ENCODE results near the gene FAM32A. TPM values are rescaled to one million over a fixed set of nuclear protein-coding genes. Genes with fewer than 3 reads are reported as not detected.

Gene FAM32A
- total RNA-seq: 173 and 192 TPM in 2 replicates

DNA sequence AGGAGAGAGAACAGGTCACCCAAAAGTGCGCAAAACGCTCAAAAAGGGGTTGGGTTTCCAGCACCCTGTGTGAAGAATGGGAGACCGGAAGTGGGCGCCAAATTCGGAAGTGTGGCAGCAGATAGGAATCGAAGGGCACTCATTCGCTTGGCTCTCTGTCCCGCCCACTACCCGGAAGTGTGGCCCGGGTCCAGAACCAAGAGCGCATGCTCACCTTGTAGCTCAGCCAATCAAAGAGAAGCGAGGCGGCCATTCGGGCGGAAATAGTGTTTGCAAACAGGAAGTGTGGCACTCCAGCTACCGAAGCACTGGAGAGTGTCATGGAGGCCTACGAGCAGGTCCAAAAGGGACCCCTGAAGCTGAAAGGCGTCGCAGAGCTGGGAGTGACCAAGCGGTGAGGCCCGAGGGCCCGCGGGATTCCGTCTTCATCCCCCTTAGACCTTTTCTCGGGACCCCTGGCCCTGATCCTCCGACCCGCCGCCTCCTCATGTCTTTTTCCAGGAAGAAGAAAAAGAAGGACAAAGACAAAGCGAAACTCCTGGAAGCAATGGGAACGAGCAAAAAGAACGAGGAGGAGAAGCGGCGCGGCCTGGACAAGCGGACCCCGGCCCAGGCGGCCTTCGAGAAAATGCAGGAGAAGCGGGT, at the start of gene FAM32A:
FAM32A (plus strand) TSS at position 288 of the 645 bp plus-strand sequence; CDS start at position 321, 33 bp downstream.
- DNase-seq (ENCODE audit: low read depth): peak; percentile 97

DNA sequence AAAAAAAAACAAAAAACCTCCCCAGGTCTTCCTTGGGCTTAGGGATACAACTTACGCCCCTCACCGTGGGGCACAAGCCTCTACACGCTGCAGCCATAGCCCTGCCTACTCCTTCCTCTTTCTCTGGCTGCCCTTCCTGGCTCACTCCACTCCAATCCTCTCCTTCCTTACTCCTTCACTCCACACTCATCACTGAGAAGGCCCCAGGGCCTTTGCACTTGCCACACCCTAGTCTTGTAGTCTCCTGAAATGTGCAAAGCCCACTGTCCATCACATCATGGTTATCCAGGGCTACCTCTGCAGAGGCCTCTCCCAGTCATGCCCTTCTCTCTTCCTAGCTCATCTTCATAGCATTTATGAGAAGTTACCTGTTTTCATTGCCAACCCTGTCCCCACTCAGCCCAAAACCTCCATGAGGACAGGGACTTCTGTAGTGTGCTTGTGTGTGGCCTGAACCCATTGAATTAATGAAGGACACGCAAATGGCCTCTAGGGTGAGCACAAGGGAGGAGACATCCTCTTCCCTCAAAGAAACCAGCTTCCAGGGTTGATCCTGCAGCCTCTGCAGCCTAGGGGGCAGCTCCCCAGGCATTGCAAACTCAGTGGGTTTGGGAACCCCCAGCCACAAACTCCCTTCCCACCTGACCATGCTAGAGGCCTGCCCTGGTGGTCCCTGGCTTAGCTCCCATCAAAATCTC, 49.6 kb upstream of the FAM32A start:
- no peak for DNase-seq (ENCODE audit: low read depth)

DNA sequence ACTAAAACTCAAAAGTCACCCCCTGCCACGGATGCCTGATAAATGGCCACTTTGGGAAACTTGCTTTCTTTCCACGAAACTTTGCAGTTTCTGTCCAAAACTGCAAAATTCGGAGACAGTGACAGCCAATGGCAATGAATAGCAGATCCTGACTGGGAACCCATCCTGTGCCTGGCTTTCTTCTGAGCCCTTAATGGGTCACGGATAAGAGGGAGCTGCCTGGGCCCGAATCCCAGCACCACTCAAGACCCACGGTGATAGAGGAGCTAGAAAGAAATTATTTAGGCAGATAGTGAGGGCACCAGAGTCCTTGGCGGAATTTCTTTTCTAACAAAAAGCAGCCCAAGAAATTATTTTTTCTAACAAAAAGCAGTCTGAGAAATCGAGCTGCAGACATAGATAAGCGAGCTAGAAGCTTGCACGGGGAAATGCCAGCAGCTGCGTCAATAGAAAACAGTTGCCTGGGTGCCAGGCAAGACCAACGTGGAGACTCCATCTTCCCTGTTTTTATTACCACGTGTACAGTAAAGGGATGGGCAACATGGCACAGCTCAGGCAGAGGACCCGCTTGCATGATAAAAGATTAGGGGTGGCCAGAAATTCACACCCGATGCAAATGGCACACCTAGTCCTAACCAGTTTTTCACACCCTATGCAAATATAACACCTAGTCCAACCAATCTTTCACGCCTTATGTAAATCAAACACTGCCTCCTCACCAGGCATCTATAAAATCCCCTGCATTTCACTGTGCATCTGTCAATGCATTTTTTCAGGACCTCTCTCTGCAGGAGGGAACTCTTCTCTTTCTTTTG, 48.8 kb upstream of the FAM32A start:
- no peak for DNase-seq (ENCODE audit: low read depth)

DNA sequence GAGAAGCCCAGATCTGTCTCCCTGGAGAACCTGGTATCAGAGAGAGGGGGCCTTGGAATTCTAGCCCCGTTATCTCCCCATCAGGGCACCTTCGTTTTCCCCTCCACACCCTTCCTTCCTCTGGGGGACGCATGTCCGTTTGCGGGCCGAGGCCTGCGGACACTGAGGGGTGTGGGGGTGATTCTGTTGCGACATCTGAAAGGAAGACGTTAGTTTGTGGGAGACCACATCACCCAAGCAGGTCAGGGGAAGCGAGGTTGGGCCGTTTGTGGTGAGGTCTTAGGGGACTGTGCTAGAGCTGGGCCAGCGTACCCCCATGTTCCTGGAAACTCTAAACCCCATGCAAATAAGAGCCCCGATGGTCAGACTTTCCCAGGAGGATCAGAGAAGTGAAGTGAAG, 45.5 kb upstream of the FAM32A start:
- DNase-seq (ENCODE audit: low read depth): no peak

DNA sequence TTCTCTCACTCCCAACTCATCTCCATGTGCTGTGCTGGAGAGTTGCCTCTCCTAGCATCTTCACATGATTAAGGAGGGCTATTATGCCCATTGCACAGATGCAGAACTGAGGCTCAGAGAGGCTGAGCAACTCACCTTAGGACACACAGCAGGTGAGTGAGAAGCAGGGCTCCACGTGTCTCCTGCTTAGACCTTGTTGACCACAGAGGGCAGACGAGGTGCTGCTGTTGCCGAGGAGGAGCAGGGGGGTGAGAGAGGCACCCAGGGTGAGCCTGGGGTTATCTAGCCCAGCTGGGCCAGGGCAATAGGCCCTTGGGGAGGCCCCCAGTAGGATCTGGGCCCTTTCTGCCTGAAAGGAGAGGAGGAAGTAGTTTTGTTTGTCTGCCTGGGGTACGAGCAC, 44.2 kb upstream of the FAM32A start:
- DNase-seq (ENCODE audit: low read depth): no peak

DNA sequence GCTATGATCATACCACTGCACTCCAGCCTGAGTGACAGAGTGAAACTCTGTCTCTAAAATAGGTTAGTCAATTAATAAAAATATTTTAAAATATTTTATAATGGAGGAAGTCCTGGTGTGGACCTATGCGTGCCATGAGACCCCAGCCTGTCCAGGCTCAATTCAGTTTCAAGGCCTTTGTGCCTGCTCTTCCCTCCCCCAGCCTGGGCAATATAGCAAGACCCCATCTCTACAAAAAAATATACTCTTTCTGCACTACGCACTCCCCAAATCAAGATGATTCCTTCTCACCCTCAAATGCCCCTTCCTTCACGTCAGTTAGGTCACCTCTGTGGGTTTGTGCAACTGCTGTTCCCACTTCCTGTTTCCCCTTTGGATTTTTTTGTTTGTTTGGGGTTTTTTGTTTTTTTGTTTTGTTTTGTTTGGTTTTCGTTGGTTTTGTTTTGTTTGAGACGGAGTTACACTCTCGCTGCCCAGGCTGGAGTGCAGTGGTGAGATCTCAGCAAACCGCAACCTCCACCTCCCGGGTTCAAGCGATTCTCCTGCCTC, 43.1 kb upstream of the FAM32A start:
- DNase-seq (ENCODE audit: low read depth): no peak

DNA sequence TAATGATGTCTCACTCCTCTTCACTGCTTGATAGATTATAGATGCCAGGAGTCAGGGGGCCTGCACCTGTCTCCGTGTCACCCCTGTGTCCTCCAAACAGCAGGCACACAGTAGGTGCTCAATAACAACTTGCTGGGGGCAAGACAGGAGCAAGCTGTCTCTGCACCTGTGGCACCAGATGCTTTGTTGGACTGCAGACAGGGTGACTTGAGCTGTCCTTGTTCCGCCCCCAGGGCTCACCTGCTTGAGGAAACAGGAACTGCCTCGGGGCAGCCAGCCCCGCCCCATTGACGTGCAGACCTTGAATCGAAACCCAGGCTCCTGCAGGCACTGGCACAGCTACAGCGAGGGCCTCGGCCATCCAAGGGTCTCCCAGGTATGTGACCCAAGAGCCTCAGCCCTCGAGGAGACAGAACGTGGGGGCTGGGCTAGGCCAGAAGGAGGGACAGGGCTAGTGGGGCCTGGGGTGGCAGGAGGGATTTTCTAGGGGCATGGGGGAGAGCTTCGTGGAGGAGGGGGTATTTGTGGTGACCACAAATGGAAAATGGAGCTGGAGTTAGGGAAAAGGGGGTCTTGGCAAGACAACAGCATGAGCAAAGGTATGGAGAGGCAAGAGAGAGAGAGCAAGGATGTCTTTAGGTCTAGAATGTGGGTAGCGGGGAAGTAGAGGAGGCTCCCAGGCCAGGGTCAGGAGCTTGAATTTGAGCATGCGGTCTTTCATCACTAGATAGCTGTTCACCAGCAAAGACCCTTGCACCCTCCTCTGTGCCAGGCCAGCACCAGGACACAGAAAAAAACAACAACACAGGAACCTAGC, 41.6 kb upstream of the FAM32A start, which contains the start of gene HSH2D:
HSH2D (plus strand) TSS at position 287 of the 817 bp plus-strand sequence. CDS start 5,066 bp downstream, outside the sequence.
- DNase-seq (ENCODE audit: low read depth): peak; percentile 38

DNA sequence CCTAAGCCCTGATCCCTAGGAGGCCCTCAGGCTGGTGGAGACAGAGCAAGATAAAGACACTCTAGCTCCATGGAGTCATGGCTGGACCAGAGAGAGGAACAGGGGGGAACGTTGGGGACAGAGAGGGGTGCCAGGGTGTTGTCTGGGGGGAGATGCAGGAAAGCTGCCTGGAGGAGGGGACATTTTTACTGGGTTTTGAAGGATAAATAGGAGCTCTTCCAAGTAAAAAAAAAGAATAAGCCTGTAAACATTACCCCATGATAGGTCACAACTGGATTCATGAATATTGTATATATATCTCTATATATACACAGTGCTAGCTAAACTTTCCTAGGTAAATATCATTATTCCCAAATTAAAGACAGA, 41.0 kb upstream of the FAM32A start:
- DNase-seq (ENCODE audit: low read depth): no peak

DNA sequence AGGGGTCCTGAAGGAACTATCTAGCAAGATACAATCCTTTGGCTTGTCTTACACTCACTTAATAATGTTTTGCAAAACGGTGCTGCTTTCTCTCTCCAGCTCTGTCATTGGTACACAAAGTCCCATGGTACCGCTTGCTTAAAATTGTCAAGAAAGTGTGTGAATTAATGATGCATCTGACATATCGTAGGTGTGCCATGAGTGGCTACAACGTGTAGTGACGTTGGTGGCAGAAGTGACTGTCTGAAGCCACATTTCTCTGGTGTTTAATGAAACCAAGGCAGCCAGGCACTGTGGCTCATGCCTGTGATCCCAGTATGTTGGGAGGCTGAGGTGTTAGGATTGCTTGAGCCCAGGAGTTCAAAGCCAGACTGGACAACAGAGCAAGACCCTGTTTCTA, 39.1 kb upstream of the FAM32A start:
- DNase-seq (ENCODE audit: low read depth): no peak

DNA sequence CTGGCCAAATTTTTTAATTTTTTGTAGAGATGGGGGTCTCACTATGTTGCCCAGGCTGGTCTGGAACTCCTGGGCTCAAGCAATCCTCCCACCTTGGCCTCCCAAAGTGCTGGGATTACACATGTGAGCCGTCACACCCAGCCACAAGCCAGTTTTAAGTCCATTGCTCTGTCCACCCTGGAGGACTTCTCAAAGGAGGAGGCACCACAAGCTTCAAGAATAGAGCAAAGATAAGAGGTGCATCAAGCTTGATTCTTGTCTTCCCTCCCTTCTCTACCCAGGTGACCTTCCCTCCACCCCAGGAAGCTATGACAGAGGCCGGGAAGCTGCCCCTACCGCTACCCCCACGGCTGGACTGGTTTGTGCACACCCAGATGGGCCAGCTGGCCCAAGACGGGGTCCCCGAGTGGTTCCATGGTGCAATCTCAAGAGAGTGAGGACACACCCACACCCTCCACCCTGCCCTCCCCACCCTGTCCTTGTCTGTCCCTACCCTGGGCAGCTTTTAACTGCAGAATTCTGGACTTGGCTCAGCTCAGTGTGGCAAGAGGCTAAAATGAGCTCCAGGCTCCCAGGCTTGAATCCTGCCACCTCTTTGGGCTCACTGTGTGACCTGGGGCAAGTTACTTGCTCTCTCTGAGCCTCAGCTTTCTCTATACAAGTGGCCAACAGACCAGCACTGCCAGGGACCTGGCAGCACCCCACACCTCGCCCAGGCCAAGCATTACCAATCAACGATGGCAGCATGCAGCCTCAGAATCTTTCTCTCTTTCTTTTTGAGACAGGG, 36.6 kb upstream of the FAM32A start:
- no peak for DNase-seq (ENCODE audit: low read depth)

DNA sequence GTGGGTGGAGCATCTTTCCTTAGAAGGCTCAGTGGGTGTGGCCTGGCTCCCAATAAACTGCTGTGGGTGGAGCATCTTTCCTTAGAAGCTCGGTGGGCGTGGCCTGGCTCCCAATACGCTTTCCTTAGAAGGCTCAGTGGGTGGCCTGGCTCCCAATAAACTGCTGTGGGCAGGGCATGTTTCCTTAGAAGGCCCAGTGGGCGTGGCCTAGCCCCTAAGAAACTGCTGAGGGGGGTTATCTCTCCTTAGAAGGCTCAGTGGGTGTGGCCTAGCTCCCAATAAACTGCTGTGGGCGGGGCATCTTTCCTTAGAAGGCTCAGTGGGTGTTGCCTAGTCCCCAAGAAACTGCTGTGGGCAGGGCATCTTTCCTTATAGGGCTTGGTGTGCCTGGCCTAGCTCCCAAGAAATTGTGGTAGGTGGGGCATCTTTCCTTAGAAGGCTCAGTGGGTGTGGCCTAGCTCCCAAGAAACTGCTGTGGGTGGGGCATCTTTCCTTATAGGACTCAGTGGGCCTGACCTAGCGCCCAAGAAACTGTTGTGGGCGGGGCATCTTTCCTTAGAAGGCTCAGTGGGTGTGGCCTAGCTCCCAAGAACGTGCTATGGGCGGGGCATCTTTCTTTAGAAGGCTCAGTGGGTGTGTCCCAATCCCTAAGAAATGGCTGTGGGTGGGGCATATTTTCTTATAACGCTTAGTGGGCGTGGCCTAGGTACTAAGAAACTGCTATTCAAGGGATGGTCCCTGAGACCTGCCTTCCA, 31.5 kb upstream of the FAM32A start:
- no peak for DNase-seq (ENCODE audit: low read depth)

DNA sequence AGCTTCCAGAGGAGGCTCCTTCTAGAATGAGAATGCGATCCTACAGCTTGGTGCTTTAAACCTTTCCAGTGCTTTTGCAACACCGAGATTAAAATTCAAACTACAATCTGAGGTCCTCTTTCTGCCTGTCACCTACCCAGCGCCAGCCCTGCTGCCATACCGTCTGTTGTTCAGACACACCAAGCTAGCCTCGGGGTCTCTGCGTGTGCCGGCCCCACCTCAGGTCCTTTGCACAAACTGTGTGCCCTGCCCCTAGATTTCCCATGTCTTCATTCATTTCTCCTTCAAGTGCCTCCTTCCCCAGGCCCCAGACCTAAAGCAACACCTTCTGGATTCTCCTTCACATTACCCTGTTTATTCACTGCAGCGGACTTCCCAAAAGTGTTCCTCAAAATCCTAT, 30.7 kb upstream of the FAM32A start:
- no peak for DNase-seq (ENCODE audit: low read depth)

DNA sequence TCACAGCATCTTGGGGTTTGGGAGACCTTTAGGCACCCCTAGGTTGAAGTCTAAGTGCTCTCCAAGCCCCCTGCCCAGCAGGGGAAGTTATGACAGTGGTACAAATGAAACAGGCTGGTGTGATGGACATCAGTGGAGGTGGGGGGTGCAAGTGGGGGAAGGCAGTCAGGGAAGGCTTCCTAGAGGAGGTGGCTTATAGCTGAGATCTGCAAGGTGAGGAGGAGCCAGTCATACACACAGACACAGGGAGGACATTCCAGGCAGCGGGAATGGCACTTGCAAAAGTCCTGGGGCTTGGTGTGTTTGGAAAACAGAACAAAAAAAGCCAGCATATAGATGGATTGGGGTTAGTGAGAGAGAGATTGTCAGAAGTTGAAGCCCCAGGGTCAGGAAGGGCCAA, 30.1 kb upstream of the FAM32A start:
- DNase-seq (ENCODE audit: low read depth): no peak

DNA sequence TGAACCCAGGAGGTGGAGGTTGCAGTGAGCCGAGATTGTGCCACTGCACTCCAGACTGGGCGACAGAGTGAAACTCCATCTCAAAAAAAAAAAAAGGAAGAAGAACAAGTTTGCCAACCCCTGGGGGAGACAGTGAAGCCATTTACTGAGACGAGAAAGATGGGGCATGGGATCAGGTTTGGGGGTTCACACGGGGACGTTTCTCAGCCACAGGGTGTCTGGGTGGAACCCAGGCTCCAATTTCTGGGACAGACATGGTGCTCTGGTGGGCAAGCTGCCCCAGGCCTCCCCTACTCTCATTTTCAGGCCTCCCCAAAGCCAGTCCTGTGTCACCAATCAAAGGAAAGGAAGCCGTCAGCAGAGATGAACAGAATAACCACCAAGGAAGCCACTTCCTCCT, 28.3 kb upstream of the FAM32A start:
- no peak for DNase-seq (ENCODE audit: low read depth)

DNA sequence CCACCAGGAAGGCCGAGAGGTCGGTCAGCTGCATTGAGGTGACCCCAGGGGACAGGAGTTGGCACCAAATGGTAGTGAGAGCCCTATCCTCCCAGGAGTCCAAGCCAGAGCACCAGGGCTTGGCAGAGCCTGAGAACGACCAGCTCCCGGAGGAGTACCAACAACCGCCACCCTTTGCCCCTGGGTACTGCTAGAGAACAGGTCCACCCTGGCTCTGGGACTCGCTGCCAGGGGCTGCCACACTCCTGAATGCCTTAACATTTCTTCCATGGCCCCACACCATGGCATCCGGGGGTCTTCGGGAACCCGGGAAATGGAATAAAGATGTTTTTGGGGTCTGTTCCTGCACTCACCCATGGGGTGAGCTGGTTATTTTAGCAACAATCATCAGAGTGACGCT, 27.6 kb upstream of the FAM32A start:
- no peak for DNase-seq (ENCODE audit: low read depth)

DNA sequence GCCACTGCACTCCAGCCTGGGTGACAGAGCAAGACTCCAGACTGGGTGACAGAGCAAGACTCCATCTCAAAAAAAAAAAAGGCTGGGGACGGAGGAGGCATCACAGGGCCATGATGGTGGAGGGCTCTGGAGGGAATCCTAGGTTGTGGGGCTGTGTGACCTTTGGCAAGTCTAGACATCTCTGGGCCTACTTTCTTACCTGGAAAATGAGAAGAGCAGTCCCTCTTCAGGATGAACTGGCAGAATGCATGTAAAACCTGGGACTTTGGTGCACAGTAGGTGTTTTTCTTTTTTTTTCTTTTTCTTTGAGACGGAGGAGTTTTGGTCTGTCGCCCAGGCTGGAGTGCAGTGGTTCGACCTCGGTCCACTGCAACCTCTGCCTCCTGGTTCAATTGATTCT, 25.6 kb upstream of the FAM32A start:
- no peak for DNase-seq (ENCODE audit: low read depth)

DNA sequence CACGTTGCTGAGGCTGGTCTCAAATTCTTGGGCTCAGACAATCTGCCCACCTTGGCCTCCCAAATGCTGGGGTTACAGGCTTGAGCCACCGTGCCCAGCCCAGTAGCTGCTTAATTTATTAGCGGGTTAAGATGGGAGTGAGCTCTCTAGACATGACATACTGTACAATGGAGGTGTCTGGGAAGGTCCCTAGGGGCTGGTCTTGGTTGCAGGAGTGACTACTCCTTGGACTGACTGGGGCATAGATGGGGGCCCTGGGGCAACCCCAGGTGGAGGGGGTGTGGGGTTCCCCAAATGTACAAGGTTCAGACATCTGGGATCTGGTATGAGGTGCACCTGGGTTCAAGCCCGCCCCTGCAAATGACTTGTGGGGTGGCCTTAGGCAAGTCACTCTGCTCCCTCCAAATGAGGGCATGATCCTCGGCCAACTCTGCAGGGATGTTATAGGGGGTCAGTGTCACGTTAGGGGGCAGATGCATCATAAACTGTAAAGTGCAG, 24.7 kb upstream of the FAM32A start:
- DNase-seq (ENCODE audit: low read depth): no peak

DNA sequence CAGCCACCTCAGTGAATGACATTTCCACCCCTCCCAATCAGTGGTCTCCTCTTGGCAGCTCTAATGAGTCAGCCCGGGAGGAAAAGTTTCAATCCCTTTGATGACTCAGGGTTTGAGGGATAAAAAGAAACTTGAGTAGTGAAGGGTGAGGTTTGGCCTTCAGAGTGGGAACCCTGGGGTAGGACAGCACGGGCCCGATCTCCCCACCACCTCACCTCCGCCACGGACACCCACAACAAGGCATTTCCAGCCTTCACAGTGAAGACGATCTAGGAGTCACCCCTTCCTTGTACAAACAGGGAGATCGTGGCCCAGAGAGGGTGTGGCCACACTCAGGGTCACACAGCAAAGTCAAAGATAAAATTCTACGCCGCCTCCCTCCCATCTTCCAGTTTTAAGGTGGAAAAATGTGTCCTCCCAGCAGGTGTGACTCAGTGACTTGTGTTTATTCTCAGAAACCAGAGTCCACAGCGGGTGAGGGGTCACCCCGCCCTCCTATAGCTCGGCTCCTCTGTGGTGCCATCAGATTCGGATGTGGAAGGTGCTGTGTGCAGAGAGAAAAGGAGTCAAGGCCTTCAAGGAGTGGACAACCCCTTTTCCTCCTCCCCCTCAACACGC, 24.2 kb upstream of the FAM32A start:
- DNase-seq (ENCODE audit: low read depth): peak; percentile 64

DNA sequence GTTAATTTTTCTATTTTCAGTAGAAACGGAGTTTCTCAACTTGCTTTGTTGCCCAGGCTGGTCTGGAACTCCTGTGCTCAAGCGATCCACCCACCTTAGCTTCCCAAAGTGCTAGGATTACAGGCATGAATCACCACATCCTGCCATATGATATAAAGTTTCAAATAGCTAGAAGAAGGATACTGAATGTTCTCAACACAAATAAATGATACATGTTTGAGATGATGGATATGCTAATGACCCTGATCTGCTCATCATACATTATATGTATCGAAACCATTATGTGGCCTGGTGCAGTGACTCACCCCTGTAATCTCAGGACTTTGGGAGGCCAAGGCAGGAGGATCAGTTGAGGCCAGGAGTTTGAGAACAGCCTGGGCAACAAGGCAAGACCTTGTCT, 23.4 kb upstream of the FAM32A start:
- peak; percentile 49 for DNase-seq (ENCODE audit: low read depth)

All from renal cortical epithelial cell (primary cell).